ENCODE results near the gene POMGNT1. TPM values are rescaled to one million over a fixed set of nuclear protein-coding genes. Genes with fewer than 3 reads are reported as not detected.
"Not testable (repeated sequence)": the region's sequence is repeated elsewhere in the genome, so short reads cannot be mapped to it uniquely, and the experiment has no call there.

The POMGNT1 gene
- polyA plus RNA-seq, 3 donors = 10.3 to 16.7 (median 12.2) TPM

DNA sequence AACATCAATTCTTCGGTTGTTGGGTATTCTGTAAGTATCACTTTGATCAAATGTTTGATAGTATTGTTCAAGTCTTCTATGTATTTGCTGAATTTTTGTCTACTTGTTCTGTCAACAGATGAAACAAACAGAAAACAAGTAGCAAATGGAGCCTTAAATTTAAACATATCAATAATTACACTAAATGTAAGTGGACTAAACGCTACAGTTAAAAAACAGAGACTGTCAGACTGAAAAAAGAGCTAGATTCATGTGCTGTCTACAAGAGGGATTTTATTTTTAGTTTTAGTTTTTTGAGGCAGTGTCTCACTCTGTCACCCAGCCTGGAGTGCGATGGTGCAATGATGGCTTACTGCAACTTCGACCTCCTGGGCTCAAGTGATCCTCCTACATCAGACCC, 38.6 kb upstream of the POMGNT1 start:
- H3K4me1 Mint-ChIP-seq = peaks cover 5% of the 10 kb centered on the region
- peaks cover 0 to 7% of the 10 kb centered on the region in 2 donors for H3K4me1 ChIP-seq (ENCODE audit: control insufficient read depth in 1 of 2, insufficient read depth in 2 of 2, low read length in 2 of 2)
- no peak overlapping the region for H3K4me3 ChIP-seq (replicated peaks in 1 of 3; ENCODE audit: low read depth in 2 of 3, low read length in 3 of 3)
- H3K4me2 ChIP-seq (replicated peaks; ENCODE audit: extremely low read depth, low read length, poor library complexity, severe bottlenecking) = no peak overlapping the region
- no peaks in the 10 kb centered on the region for H3K36me3 Mint-ChIP-seq
- intact Hi-C loops (cut with micrococcal nuclease) = no loop called here
- H3K79me2 ChIP-seq (ENCODE audit: insufficient read depth, low read length) = no peaks in the 10 kb centered on the region
- H3K27ac Mint-ChIP-seq = no peak overlapping the region
- H3K9me3 Mint-ChIP-seq = peaks cover 4 to 27% (median 21%) of the 10 kb centered on the region in 7 donors
- TF ChIP-seq, protein P1, sequence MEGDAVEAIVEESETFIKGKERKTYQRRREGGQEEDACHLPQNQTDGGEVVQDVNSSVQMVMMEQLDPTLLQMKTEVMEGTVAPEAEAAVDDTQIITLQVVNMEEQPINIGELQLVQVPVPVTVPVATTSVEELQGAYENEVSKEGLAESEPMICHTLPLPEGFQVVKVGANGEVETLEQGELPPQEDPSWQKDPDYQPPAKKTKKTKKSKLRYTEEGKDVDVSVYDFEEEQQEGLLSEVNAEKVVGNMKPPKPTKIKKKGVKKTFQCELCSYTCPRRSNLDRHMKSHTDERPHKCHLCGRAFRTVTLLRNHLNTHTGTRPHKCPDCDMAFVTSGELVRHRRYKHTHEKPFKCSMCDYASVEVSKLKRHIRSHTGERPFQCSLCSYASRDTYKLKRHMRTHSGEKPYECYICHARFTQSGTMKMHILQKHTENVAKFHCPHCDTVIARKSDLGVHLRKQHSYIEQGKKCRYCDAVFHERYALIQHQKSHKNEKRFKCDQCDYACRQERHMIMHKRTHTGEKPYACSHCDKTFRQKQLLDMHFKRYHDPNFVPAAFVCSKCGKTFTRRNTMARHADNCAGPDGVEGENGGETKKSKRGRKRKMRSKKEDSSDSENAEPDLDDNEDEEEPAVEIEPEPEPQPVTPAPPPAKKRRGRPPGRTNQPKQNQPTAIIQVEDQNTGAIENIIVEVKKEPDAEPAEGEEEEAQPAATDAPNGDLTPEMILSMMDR (IDR thresholded peaks at IDR 0.05) = no peak
- H3K27me3 Mint-ChIP-seq (ENCODE audit: low read depth in 3 of 3) = peaks cover 0 to 3% (median 0%) of the 10 kb centered on the region in 3 donors
- H3K9me3 ChIP-seq (replicated peaks in 1 of 2; ENCODE audit: control insufficient read depth in 1 of 2, insufficient read depth in 1 of 2, low read length in 2 of 2) = peaks cover 9 to 10% of the 10 kb centered on the region in 2 donors
- DNase-seq = no peak
- no CpG with 5 or more reads among the region's 4 CpGs for WGBS (ENCODE audit: insufficient coverage)
- no peak overlapping the region for H3K9ac ChIP-seq (ENCODE audit: insufficient read depth, low read length, poor library complexity, severe bottlenecking)
- H3K27ac ChIP-seq (ENCODE audit: low read depth in 1 of 2, low read length in 2 of 2) = no peak overlapping the region
- H4K20me1 ChIP-seq (ENCODE audit: insufficient read depth, low read length) = no peaks in the 10 kb centered on the region
- no peaks in the 10 kb centered on the region for H3K36me3 ChIP-seq (replicated peaks in 1 of 2; ENCODE audit: control insufficient read depth in 1 of 2, insufficient read depth in 2 of 2, low read length in 2 of 2)
- no peak overlapping the region for H2AFZ ChIP-seq (ENCODE audit: insufficient read depth, low read depth, low read length, poor library complexity, severe bottlenecking)
- no peaks in the 10 kb centered on the region for H3K27me3 ChIP-seq (ENCODE audit: control insufficient read depth in 2 of 2, insufficient read depth in 2 of 2, low read length in 2 of 2)
- no peak overlapping the region for H3K4me3 Mint-ChIP-seq

DNA sequence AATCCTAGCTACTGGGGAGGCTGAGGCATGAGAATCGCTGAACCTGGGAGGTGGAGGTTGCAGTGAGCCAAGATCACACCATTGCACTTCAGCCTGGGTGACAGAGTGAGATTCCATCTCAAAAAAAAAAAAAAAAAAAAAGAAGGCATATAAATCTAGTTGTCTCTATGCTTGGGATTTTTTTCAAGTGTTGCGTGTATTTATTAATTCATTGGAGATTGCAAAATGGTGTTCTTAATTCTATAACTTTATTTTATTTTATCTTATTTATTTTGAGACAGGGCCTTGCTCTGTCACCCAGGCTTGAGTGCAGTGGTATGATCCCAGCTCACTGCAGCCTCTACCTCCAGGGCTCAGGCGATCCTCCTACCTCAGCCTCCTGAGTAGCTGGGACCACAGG, 33.0 kb upstream of the POMGNT1 start:
- H3K4me3 Mint-ChIP-seq; H3K4me1 Mint-ChIP-seq; H3K9ac ChIP-seq (ENCODE audit: insufficient read depth, low read length, poor library complexity, severe bottlenecking); H3K27ac ChIP-seq (ENCODE audit: low read depth in 1 of 2, low read length in 2 of 2); H3K4me3 ChIP-seq (replicated peaks in 1 of 3; ENCODE audit: low read depth in 2 of 3, low read length in 3 of 3); H3K27me3 Mint-ChIP-seq (ENCODE audit: low read depth in 3 of 3); H3K36me3 Mint-ChIP-seq; H3K4me1 ChIP-seq (ENCODE audit: control insufficient read depth in 1 of 2, insufficient read depth in 2 of 2, low read length in 2 of 2); H3K9me3 Mint-ChIP-seq; H3K36me3 ChIP-seq (replicated peaks in 1 of 2; ENCODE audit: control insufficient read depth in 1 of 2, insufficient read depth in 2 of 2, low read length in 2 of 2); DNase-seq; H2AFZ ChIP-seq (ENCODE audit: insufficient read depth, low read depth, low read length, poor library complexity, severe bottlenecking); H4K20me1 ChIP-seq (ENCODE audit: insufficient read depth, low read length); H3K27me3 ChIP-seq (ENCODE audit: control insufficient read depth in 2 of 2, insufficient read depth in 2 of 2, low read length in 2 of 2); H3K79me2 ChIP-seq (ENCODE audit: insufficient read depth, low read length); H3K27ac Mint-ChIP-seq; intact Hi-C loops (cut with micrococcal nuclease); H3K4me2 ChIP-seq (replicated peaks; ENCODE audit: extremely low read depth, low read length, poor library complexity, severe bottlenecking); H3K9me3 ChIP-seq (replicated peaks in 1 of 2; ENCODE audit: control insufficient read depth in 1 of 2, insufficient read depth in 1 of 2, low read length in 2 of 2): not testable (repeated sequence)
- WGBS (ENCODE audit: insufficient coverage) = no CpG with 5 or more reads among the region's 3 CpGs
